IMR-90 (cell line): Measurements from ENCODE around the gene C1QC. TPM values are rescaled to one million over a fixed set of nuclear protein-coding genes. Genes with fewer than 3 reads are reported as not detected.
A peak's percentile ranks its signal among the peaks of the same experiment; 100 is the strongest.

ENCODE experiments used
- ATAC-seq: fragments of 200-7000 bp; cut with Tn5 transposase; 2 replicates; pipeline ENCODE4 v1.9.1; 2020; ENCODE audit warnings: low read depth, mild to moderate bottlenecking, moderate library complexity
- Bru-seq: library from RNA; stranded (reverse); fragments of 400-500 nt; gene quantifications from one replicate; lab custom pipeline; 2021; lab: Mats Ljungman, UMichigan
- BruChase-seq, 2 experiments: library from RNA; stranded (reverse); fragments of 400-500 nt; gene quantifications; one replicate each; lab custom pipeline; 2021; lab: Mats Ljungman, UMichigan
- BruUV-seq: library from RNA; stranded (reverse); fragments of 400-500 nt; replicated peaks from 2 replicates; lab custom pipeline; 2021; lab: Mats Ljungman, UMichigan
- CTCF ChIA-PET: fragments of 300-600 bp; formaldehyde crosslinking; extraction: SDS; loops from one replicate; lab custom pipeline; 2021; ENCODE audit warnings: antibody characterized with exemption; lab: Yijun Ruan, JAX
- POLR2A ChIA-PET: fragments of 300-600 bp; sonication (Branson Sonifier 250); formaldehyde crosslinking; loops from one replicate; lab custom pipeline; 2022; ENCODE audit warnings: antibody characterized with exemption; ENCODE audit not compliant: unreplicated experiment; lab: Charles Lee
- DNase-seq: peaks from one replicate; pipeline ENCODE4 v3.0.0; 2013
- H2AFZ ChIP-seq: replicated peaks from 2 replicates; pipeline ENCODE3; 2013; ENCODE audit warnings: low read length, mild to moderate bottlenecking; ENCODE audit not compliant: poor library complexity
- H2AK5ac ChIP-seq: 2 replicates; pipeline ENCODE4 v1.6.1; 2013; ENCODE audit warnings: low read depth, low read length, inconsistent platforms
- H2AK9ac ChIP-seq: replicated peaks from 2 replicates; pipeline ENCODE3; 2013; ENCODE audit warnings: mild to moderate bottlenecking, low read depth, low read length, moderate library complexity; ENCODE audit not compliant: poor library complexity
- H2BK120ac ChIP-seq: 2 replicates; pipeline ENCODE4 v1.6.1; 2013; ENCODE audit warnings: low read depth, low read length, inconsistent platforms
- H2BK15ac ChIP-seq: 3 replicates; pipeline ENCODE4 v1.6.1; 2013; ENCODE audit warnings: low read depth, low read length, inconsistent platforms
- H2BK20ac ChIP-seq: 2 replicates; pipeline ENCODE4 v1.6.1; 2013; ENCODE audit warnings: low read depth, mild to moderate bottlenecking, inconsistent platforms, low read length, moderate library complexity
- H2BK5ac ChIP-seq: 2 replicates; pipeline ENCODE4 v1.6.1; 2013; ENCODE audit warnings: mild to moderate bottlenecking, low read depth, low read length, inconsistent platforms; ENCODE audit not compliant: poor library complexity, severe bottlenecking
- H3K14ac ChIP-seq: replicated peaks from 2 replicates; pipeline ENCODE4 v1.6.1; 2013; ENCODE audit warnings: low read depth, low read length, inconsistent platforms
- H3K18ac ChIP-seq: 2 replicates; pipeline ENCODE4 v1.6.1; 2013; ENCODE audit warnings: low read depth, low read length, control low read depth
- H3K23ac ChIP-seq: 2 replicates; pipeline ENCODE4 v1.6.1; 2013; ENCODE audit warnings: low read depth, low read length, inconsistent platforms
- H3K27ac ChIP-seq: 2 replicates; pipeline ENCODE4 v1.5.1; 2013; ENCODE audit warnings: mild to moderate bottlenecking, control low read depth, low read length; ENCODE audit not compliant: insufficient read depth
- H3K27me3 ChIP-seq: 2 replicates; pipeline ENCODE4 v1.6.1; 2013; ENCODE audit warnings: low read length; ENCODE audit not compliant: control insufficient read depth, insufficient read depth
- H3K36me3 ChIP-seq: 2 replicates; pipeline ENCODE4 v1.6.1; 2013; ENCODE audit warnings: low read length, mixed read lengths; ENCODE audit not compliant: control insufficient read depth, insufficient read depth
- H3K4ac ChIP-seq: 2 replicates; pipeline ENCODE4 v1.6.1; 2013; ENCODE audit warnings: low read depth, low read length, inconsistent platforms
- H3K4me1 ChIP-seq: 2 replicates; pipeline ENCODE4 v1.6.1; 2013; ENCODE audit warnings: low read length, mixed read lengths; ENCODE audit not compliant: control insufficient read depth, insufficient read depth
- H3K4me2 ChIP-seq: 2 replicates; pipeline ENCODE4 v1.6.1; 2013; ENCODE audit warnings: low read depth, mild to moderate bottlenecking, control low read depth, low read length, moderate library complexity
- H3K4me3 ChIP-seq: 2 replicates; pipeline ENCODE4 v1.5.1; 2013; ENCODE audit warnings: low read depth, mild to moderate bottlenecking, control low read depth, low read length, moderate library complexity; ENCODE audit not compliant: insufficient read depth
- H3K56ac ChIP-seq: 2 replicates; pipeline ENCODE4 v1.6.1; 2013; ENCODE audit warnings: low read length, inconsistent platforms; ENCODE audit not compliant: insufficient read depth; ENCODE audit errors: extremely low read depth
- H3K79me1 ChIP-seq, 2 experiments: 2 replicates each; pipeline ENCODE4 v1.6.1; 2013; ENCODE audit warnings: low read length in 2 of 2, inconsistent platforms in 1 of 2, low read depth in 1 of 2
- H3K9ac ChIP-seq: 2 replicates; pipeline ENCODE4 v1.6.1; 2013; ENCODE audit warnings: low read depth, low read length, control low read depth
- H3K9me1 ChIP-seq: 2 replicates; pipeline ENCODE4 v1.6.1; 2013; ENCODE audit warnings: low read length, inconsistent platforms; ENCODE audit not compliant: insufficient read depth
- H3K9me3 ChIP-seq: 2 replicates; pipeline ENCODE4 v1.6.1; 2013; ENCODE audit warnings: low read length; ENCODE audit not compliant: control insufficient read depth, insufficient read depth
- H4K20me1 ChIP-seq: 2 replicates; pipeline ENCODE4 v1.6.1; 2013; ENCODE audit warnings: low read length, inconsistent platforms; ENCODE audit not compliant: insufficient read depth
- H4K5ac ChIP-seq: 2 replicates; pipeline ENCODE4 v1.6.1; 2013; ENCODE audit warnings: mild to moderate bottlenecking, low read depth, low read length, control low read depth
- H4K8ac ChIP-seq, 2 experiments: 2 replicates each; pipeline ENCODE4 v1.6.1; 2013; ENCODE audit warnings: low read depth in 2 of 2, low read length in 2 of 2, control low read depth in 1 of 2, inconsistent platforms in 1 of 2
- H4K91ac ChIP-seq: 2 replicates; pipeline ENCODE4 v1.6.1; 2013; ENCODE audit warnings: low read depth, low read length, inconsistent platforms; ENCODE audit not compliant: insufficient read depth
- CEBPB ChIP-seq: IDR thresholded peaks from 2 replicates; pipeline ENCODE4 v1.6.1; 2012; ENCODE audit warnings: low read depth, low read length, improper control_type of control experiment
- ELK1 ChIP-seq: fragments of 150-350 bp; IDR thresholded peaks from 2 replicates; pipeline ENCODE4 v1.6.1; 2016; ENCODE audit warnings: low read depth, mild to moderate bottlenecking, low read length, moderate library complexity, borderline replicate concordance
- FOS ChIP-seq: fragments of 150-350 bp; IDR thresholded peaks from 2 replicates; pipeline ENCODE4 v1.6.1; 2016; ENCODE audit warnings: low read depth, low read length
- MAFK ChIP-seq: IDR thresholded peaks from 2 replicates; pipeline ENCODE4 v1.6.1; 2012; ENCODE audit warnings: low read depth, low read length, improper control_type of control experiment
- MAZ ChIP-seq: IDR thresholded peaks from 2 replicates; pipeline ENCODE4 v1.6.1; 2012; ENCODE audit warnings: low read depth, mild to moderate bottlenecking, low read length, improper control_type of control experiment, moderate library complexity, borderline replicate concordance
- MXI1 ChIP-seq: IDR thresholded peaks from 2 replicates; pipeline ENCODE4 v1.6.1; 2012; ENCODE audit warnings: low read depth, mild to moderate bottlenecking, low read length, moderate library complexity, borderline replicate concordance
- POLR2A ChIP-seq: IDR thresholded peaks from 2 replicates; pipeline ENCODE4 v1.6.1; 2012; ENCODE audit warnings: mild to moderate bottlenecking, low read depth, low read length
- RAD21 ChIP-seq: IDR thresholded peaks from 2 replicates; pipeline ENCODE4 v1.6.1; 2012; ENCODE audit warnings: low read length, improper control_type of control experiment
- WGBS, 2 experiments: methylation state at CpG; one replicate each; pipeline versions ENCODE4 v1.1.5 to v1.1.7; 2013; ENCODE audit warnings: missing lambda C conversion rate in 2 of 2; ENCODE audit not compliant: insufficient read length in 1 of 2; ENCODE audit errors: extremely low coverage in 2 of 2; 5-methylcytosine and 5-hydroxymethylcytosine counted together
- dilution Hi-C: fragments of 300-500 bp; cut with HindIII; formaldehyde crosslinking; loops from one replicate; pipeline ENCODE4 v1.14.3; 2018; ENCODE audit warnings: low sequenced_read_pairs; ENCODE audit not compliant: unreplicated experiment
- in situ Hi-C: fragments of 300-500 bp; cut with MboI; formaldehyde crosslinking; loops from 3 replicates; pipeline ENCODE4 v1.14.3; 2019; ENCODE audit warnings: low sequenced_read_pairs, inconsistent platforms, mixed read lengths
- intact Hi-C: fragments of 100-400 bp; cut with micrococcal nuclease; formaldehyde crosslinking; loops from 2 replicates; pipeline ENCODE4 v1.10.0; 2022
- long read RNA-seq: library from polyadenylated mRNA; unstranded; transcript quantifications from one replicate; pipeline ENCODE4 v2.0.0, GENCODE V29; 2021; ENCODE audit not compliant: unreplicated experiment
- polyA plus RNA-seq, 3 experiments: library from polyadenylated mRNA; depleted of rRNA; stranded (reverse); fragments of >200 nt; gene quantifications; 2 replicates each; pipeline ENCODE4 v1.2.3, GENCODE V29; 2012; ENCODE audit warnings: low replicate concordance in 1 of 3
- total RNA-seq: library from RNA; depleted of rRNA; stranded (reverse); fragments of >200 nt; gene quantifications from 2 replicates; pipeline ENCODE4 v1.2.3, GENCODE V29; 2012; rRNA removed

Gene C1QC
- not detected in 2 replicates for total RNA-seq
- polyA plus RNA-seq (2012; rRNA removed) = not detected in 2 replicates
- polyA plus RNA-seq (2012; cell fraction: cytosol; rRNA removed) = not detected in 2 replicates
- polyA plus RNA-seq (2012; cell fraction: nucleus; rRNA removed; ENCODE audit: low replicate concordance) = not detected in 2 replicates
- Bru-seq, nascent RNA = not detected
- BruChase-seq, experiment 1, labeled RNA remaining after a 6-hour chase = not detected
- BruChase-seq, experiment 2, labeled RNA remaining after a 2-hour chase = not detected
- long read RNA-seq = 0 reads

GRCh38 chr1:22643381-22643780 lies at the start of gene C1QC:
Gene C1QC (plus strand): TSS chr1:22643633. CDS start chr1:22644024, 391 bp downstream.
- H3K56ac ChIP-seq = no peak within 1 kb of the TSS
- no peak within 1 kb of the TSS for H4K91ac ChIP-seq
- no peak within 1 kb of the TSS for H3K4me3 ChIP-seq
- no CpG with 5 or more reads among the region's 8 CpGs for WGBS, 2 experiments
- no peak within 1 kb of the TSS for H3K4ac ChIP-seq
- peaks cover 5% of the 10 kb centered on the region for H4K20me1 ChIP-seq
- ChIA-PET POLR2A (no interaction called here), CTCF (no interaction called here)
- H2BK20ac ChIP-seq = no peak within 1 kb of the TSS
- no peak within 1 kb of the TSS for H2AFZ ChIP-seq
- BruUV-seq = no TSS peak
- no peaks in the 10 kb centered on the region for H3K9me3 ChIP-seq
- TF ChIP-seq MAZ (no peak), CEBPB (no peak), ELK1 (no peak), MXI1 (no peak), POLR2A (no peak), RAD21 (no peak), MAFK (peak; percentile 34; the same call in 1 of the 2 replicates), FOS (no peak)
- intact Hi-C loops = loop anchor here (10.0 kb wide), 1 partner anchor 539 kb away; no protein-coding TSS in a partner anchor
- 0 out of 2 replicates have a peak within 1 kb of the TSS, but pooled peaks have one; percentile 18 for H2AK5ac ChIP-seq
- in situ Hi-C loops = no loop called here
- H2BK5ac ChIP-seq = no peak within 1 kb of the TSS
- no peak within 1 kb of the TSS for H2AK9ac ChIP-seq
- no peak within 1 kb of the TSS for H4K8ac ChIP-seq
- H3K9me1 ChIP-seq = no peaks in the 10 kb centered on the region
- H3K23ac ChIP-seq = no peak within 1 kb of the TSS
- dilution Hi-C loops = no loop called here
- no peak within 1 kb of the TSS for H4K5ac ChIP-seq
- no peak for ATAC-seq
- H3K4me1 ChIP-seq = peaks cover 2% of the 10 kb centered on the region; the same call in 1 of the 2 replicates
- no peak within 1 kb of the TSS for H3K9ac ChIP-seq
- H3K14ac ChIP-seq = no peak within 1 kb of the TSS
- H3K18ac ChIP-seq = no peak within 1 kb of the TSS
- no peaks in the 10 kb centered on the region for H3K36me3 ChIP-seq
- no peak within 1 kb of the TSS for H3K27ac ChIP-seq
- no peak within 1 kb of the TSS for H2BK120ac ChIP-seq
- DNase-seq = no peak
- H3K4me2 ChIP-seq = no peak within 1 kb of the TSS
- H3K27me3 ChIP-seq = peaks cover 40% of the 10 kb centered on the region
- H3K79me1 ChIP-seq = no peaks in the 10 kb centered on the region
- no peak within 1 kb of the TSS for H2BK15ac ChIP-seq
